ENCODE data around the gene PPIA.

PPIA gene

DNA sequence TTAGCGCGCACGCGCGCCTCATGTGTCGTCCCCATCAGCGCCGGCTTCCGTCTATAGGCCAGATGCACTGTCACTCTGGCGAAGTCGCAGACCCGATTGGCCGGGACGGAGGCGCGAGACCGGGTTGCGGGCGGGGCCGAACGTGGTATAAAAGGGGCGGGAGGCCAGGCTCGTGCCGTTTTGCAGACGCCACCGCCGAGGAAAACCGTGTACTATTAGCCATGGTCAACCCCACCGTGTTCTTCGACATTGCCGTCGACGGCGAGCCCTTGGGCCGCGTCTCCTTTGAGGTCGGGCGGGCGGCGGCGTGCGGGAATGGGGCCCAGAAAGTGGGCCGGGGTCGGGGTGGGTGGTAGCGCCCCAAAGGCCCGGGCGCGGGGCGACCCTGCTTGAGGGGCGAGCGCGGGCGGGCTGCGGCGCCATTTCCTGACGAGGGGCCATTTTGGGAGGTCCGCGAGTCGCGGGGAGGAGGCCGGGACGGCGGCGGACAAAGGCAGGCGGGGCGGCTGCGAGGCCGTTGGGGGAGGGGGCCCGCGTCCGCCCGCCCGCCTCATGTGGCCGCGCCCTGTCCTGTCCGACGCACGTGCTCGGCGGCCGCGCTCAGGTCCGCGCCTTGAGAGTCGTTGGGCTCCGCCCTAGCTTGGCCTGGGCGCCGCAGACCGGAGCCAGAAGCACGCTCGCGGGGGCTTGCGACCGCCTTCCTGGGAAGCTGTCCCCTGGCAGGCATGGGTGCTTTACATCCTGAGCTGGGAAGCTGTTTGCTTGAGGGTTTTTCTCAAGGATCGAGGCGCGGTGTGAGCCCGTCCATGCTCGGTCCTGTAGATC is at the start of gene PPIA:
Gene PPIA, plus strand, starts transcription at position 178 of the 825 bp plus-strand sequence. Its CDS starts 44 bp downstream, at position 222.
- in situ Hi-C loops (cut with HindIII; ENCODE audit: low sequenced_read_pairs): no loop called here

- in situ Hi-C loops (cut with HindIII; ENCODE audit: low sequenced_read_pairs): no loop called here
These were observed 48.2 kb upstream of the PPIA start, which contains the start of gene ZMIZ2 for GRCh38 chr7:44748045-44748947. TSS of gene ZMIZ2 (plus strand) at chr7:44748847. CDS start at chr7:44756250, 7,403 bp downstream.

DNA sequence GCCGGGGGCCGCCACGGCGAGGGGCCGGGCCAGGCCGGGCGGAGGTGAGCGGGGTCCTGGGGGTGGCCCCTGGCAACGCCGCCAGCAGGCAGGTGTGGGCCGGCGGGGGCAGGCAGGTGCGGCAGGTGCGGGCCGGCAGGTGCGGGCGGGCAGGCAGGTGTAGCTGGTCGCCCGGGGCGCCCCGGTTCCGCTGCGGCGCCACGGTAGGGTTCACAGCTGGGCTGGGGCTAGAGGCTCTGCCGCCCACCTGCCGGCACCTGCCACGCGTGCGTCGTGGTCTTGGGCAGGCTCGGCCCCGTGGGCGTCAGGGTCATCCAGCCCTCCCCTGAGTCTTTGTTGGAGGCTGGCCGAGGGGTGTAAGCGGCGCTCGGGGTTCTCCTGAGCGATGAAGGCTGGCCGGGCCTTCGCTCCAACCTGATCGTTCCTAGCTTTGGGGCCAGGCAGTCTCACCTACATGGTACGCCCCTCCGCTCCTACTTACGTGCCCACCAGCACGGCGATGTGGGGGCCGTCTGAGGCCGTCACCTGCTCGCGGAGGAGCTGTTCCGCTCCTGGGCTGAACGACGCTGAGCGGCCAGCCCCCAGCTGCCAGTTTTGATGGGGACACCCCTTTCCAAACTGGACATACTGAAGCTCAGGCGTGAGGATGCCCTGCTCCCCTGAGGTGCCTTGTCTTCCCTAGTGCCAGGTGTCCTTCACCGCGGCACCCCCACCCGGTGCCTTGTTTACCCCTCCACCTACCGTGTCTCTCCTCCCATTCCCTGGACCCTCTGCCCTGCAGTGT is 47.3 kb upstream of the PPIA start:
- in situ Hi-C loops (cut with HindIII; ENCODE audit: low sequenced_read_pairs): no loop called here

DNA sequence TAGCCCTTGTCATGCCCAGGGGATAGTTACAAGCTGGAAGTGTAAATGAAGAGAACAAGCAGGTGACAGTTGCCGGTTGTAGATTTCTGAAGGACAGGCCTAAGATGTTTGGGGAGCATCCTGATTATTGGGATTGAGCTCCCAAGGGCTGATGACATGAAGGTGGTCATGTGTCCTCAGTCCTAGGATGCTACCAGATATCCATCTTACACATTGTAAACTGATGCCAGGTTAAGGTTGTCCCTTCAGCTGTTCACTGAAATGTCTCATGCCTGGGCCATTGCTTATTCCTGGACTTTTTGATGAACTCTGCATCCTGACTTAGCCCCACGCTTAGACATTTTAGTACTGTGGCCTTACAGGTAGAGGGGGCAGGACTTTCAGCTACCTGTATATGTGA is 46.5 kb upstream of the PPIA start:
- in situ Hi-C loops (cut with HindIII; ENCODE audit: low sequenced_read_pairs): no loop called here

GRCh38 chr7:44750424-44750823 is 46.1 kb upstream of the PPIA start:
- in situ Hi-C loops (cut with HindIII; ENCODE audit: low sequenced_read_pairs): no loop called here

- in situ Hi-C loops (cut with HindIII; ENCODE audit: low sequenced_read_pairs): no loop called here
These were observed 45.4 kb upstream of the PPIA start for GRCh38 chr7:44750921-44751571.

DNA sequence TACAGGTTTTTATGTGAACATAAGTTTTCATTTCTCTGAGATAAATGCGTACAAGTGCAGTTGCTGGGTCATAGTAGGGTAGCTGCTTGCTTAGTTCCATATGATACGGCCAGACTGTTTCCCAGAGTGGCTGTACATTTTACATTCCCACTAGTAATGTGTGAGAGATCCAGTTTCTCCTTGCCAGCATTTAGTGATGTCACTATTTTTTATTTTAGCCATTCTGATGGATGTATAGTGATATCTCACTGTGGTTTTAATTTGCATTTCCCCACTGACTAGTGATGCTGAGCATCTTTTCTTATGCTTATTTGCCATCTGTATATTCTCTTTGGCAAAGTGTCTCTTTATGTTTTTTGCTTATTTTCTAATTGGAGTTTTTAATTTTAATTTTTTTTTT is 43.7 kb upstream of the PPIA start:
- in situ Hi-C loops (cut with HindIII; ENCODE audit: low sequenced_read_pairs): no loop called here

DNA sequence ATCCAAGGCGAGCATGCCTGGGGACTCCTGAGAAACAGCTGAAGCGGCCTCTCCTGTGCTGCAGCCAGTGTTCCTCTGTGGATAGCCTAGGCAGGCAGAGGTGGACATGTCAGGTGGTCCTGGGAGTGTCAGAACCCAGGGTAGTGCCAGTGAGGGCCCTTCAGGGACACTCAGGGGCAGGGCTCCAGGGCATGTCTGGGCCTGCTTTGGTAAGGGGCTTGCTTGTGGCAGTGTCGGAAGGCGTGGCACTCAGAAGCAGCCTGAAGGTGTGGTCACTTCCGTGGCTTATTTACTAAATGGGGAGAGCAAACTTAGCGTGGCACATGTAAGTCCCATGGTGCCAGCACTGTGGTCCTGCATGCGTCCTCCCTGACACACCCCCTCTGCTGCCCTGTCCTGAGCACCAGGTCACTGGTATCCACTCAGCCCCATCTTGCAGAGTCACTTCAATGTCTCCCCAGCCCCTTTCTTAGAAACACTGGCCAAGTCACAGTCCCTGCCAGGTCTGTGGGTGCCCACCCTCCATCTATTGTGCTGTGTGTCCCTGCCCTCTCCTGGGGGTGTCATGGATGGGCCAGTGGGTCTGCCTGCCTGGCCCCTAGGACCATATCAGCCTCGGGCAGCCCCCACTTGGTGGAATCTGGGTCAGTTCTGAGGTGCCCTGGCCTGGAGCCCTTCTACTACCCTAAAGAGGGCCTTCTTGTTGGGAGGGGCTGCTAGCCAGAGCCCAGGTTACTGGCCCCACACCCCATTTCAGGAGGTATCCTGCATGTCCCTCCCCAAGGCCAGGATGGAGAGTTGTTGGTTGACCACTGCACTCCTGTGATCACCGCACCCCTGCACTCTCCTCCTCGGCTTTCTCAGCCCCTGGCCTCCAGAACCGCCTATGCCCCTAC is 41.4 kb upstream of the PPIA start:
- in situ Hi-C loops (cut with HindIII; ENCODE audit: low sequenced_read_pairs): no loop called here

- in situ Hi-C loops (cut with HindIII; ENCODE audit: low sequenced_read_pairs): no loop called here
These were observed 40.5 kb upstream of the PPIA start for GRCh38 chr7:44755698-44756627.

GRCh38 chr7:44756904-44757303 is 39.6 kb upstream of the PPIA start:
- in situ Hi-C loops (cut with HindIII; ENCODE audit: low sequenced_read_pairs): no loop called here

- in situ Hi-C loops (cut with HindIII; ENCODE audit: low sequenced_read_pairs): no loop called here
These were observed 39.2 kb upstream of the PPIA start for GRCh38 chr7:44757311-44757710.

DNA sequence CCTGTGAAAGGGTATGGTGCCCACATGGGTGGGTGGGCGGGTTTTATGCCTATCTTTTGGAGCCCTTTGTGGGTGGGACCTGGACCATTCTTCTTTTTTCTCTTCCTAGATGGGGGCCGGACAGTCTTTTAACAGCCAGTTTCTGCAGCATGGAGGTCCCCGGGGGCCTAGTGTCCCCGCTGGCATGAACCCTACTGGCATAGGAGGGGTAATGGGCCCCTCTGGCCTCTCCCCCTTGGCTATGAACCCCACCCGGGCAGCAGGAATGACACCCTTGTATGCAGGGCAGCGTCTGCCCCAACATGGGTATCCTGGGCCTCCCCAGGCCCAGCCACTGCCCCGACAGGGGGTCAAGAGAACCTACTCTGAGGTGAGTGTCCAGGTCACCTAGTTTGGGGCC is 38.7 kb upstream of the PPIA start:
- in situ Hi-C loops (cut with HindIII; ENCODE audit: low sequenced_read_pairs): no loop called here

- in situ Hi-C loops (cut with HindIII; ENCODE audit: low sequenced_read_pairs): no loop called here
These were observed 37.2 kb upstream of the PPIA start for GRCh38 chr7:44759246-44759645.

DNA sequence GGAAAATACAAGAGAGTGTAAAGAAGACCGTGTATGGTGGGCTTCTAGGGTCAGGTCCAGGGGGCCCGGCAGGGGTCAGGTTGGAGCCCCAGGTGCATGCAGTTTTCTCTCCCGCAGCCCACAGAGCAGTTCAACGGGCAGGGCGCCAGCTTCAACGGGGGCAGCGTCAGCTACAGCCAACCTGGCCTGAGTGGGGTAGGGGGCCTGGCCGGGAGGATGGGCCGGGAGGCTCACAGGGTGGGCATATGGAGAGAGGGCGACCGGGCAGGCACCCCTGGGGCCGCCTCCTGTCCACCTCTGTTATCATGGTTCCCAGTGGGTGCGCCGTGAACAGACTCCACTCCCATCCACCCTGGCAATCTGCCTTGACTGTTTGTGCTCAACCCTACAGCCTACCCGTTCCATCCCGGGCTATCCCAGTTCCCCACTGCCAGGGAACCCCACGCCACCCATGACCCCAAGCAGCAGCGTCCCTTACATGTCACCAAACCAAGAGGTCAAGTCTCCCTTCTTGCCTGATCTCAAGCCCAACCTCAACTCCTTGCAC is 36.4 kb upstream of the PPIA start:
- in situ Hi-C loops (cut with HindIII; ENCODE audit: low sequenced_read_pairs): no loop called here

- in situ Hi-C loops (cut with HindIII; ENCODE audit: low sequenced_read_pairs): no loop called here
These were observed 35.0 kb upstream of the PPIA start for GRCh38 chr7:44761207-44762161.

GRCh38 chr7:44762300-44762699 is 34.2 kb upstream of the PPIA start:
- in situ Hi-C loops (cut with HindIII; ENCODE audit: low sequenced_read_pairs): no loop called here

Data from endothelial cell of hepatic sinusoid (primary cell).